C4-2B (cell line): Measurements from ENCODE around the gene TPSD1.

Experiments used
- H3K27ac ChIP-seq: fragments of 450-650 bp; 2 replicates; pipeline ENCODE4 v1.5.1; 2017
- CTCF ChIP-seq: fragments of 450-650 bp; conservative IDR thresholded peaks from 2 replicates; pipeline ENCODE4 v1.5.1; 2017; ENCODE audit warnings: mild to moderate bottlenecking
- ZFX ChIP-seq: fragments of 450-650 bp; IDR thresholded peaks from 2 replicates; pipeline ENCODE4 v1.6.1; 2017

The TPSD1 gene

GRCh38 chr16:1277617-1278282 is 21.9 kb downstream of the TPSD1 start:
- no peak for TF ChIP-seq ZFX

GRCh38 chr16:1278477-1278876 is 22.6 kb downstream of the TPSD1 start:
- H3K27ac ChIP-seq: no peak overlapping the region
- TF ChIP-seq CTCF (no peak), ZFX (no peak)

More at GRCh38 chr16:1277617-1278282, 21.9 kb downstream of the TPSD1 start:
- H3K27ac ChIP-seq: no peak overlapping the region

GRCh38 chr16:1279081-1279944 is 23.4 kb downstream of the TPSD1 start:
- H3K27ac ChIP-seq: no peak overlapping the region
- TF ChIP-seq CTCF (no peak), ZFX (no peak)

- H3K27ac ChIP-seq: no peak overlapping the region
- TF ChIP-seq CTCF (no peak), ZFX (no peak)
These were observed 24.2 kb downstream of the TPSD1 start for GRCh38 chr16:1279945-1280589.

- H3K27ac ChIP-seq: no peak overlapping the region
- TF ChIP-seq ZFX (no peak), CTCF (no peak)
These were observed 24.9 kb downstream of the TPSD1 start for GRCh38 chr16:1280783-1281182.

GRCh38 chr16:1281517-1281916 is 25.6 kb downstream of the TPSD1 start:
- no peak for TF ChIP-seq ZFX
- TF ChIP-seq CTCF: no peak
- no peak overlapping the region for H3K27ac ChIP-seq

- H3K27ac ChIP-seq: no peak overlapping the region
- TF ChIP-seq CTCF: no peak
- no peak for TF ChIP-seq ZFX
These were observed 26.6 kb downstream of the TPSD1 start for GRCh38 chr16:1282324-1282973.
